ENCODE measurements around the gene ST8SIA3.
"Not testable (repeated sequence)": the region's sequence is repeated elsewhere in the genome, so short reads cannot be mapped to it uniquely, and the experiment has no call there.

ST8SIA3 gene

DNA sequence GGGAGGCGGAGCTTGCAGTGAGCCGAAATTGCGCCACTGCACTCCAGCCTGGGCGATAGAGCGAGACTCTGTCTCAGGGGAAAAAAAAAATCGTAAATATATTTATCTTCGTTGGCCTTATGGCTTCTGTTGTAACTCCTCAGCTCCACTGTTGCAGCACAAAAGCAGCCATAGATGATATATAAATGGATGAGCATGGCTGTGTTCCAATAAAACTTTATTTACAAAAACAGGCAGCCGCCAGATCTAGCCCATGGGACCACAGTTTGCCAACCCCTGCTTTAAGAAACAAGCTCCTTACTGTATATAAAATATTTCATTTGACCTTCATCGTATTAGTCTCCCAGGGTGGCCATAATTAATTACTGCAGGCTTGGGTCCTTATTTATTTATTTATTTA, 20.1 kb downstream of the ST8SIA3 start:
- DNase-seq = no peak

DNA sequence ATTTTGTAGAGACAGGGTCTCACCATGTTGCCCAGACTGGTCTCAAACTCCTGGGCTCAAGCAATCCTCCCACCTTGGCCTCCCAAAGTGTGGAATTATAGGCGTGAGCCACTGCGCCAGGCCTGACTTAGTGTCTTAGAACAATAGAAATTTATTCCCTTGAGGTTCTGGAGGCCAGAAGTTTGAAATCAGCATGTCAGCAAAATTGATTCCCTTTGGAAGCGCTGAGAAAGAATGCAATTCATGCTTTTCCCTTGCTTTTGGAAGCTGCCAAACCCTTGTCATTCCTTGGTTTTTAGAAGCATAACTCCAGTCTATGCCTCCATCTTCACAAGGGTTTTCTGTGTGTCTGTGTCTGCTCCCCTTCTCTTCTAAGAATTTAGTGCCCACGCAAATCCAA, 20.7 kb downstream of the ST8SIA3 start:
- no peak for DNase-seq

DNA sequence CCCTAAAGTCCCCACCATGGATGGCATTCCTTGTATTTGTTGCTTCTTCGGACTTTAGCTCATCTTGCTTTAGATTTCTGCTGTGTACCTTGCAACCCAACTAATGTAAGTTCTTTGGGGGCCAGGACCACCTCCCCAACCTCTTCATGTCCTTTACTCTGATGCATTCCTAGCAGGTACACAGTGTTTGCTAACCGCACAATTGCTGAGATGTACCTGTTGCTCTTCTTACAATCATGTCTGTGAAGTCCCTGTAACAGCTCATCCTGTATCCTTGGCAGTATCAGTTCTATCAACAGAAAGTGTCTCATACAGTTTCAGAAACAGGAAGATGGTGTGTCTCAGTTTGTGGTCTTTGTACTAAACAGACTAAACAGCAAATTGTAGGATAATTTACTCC, 24.1 kb downstream of the ST8SIA3 start:
- DNase-seq = no peak

DNA sequence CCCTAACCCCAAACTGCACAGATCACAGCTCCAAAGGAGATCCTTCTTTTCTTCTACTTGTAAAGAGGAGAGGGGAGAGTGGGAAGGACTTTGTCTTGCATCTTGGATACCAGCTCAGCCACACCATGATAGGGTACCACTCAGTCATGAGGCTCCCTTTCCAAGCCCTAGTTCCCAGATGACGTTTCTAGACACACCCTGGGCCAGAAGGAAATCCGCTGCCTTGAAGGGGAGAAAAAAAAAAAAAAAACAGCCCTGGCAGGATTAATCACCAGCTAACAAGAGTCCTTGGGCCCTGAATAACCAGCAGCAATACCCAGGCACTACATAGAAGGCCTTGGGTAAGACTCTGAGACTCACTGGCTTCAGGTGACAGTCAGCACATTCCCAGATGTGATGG, 36.9 kb downstream of the ST8SIA3 start:
- no peak for DNase-seq

DNA sequence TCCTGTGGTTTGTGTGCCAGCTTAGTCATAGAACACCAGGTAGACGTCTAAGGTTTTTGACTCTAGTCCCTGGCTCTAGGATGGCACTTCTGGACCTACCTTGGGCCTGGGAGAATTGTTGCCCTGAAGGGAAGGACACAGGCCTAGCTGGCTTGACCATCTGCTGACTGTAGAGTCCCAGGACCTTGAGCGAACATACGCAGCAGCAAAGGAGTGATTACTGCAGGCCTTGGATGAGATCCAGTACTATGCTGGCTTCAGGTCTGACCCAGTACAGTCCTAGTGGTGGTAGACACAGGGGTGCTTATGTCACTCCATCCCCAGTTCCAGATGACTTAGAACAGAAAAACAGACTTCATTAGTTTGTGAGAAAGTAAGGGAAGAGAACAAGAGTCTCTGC, 37.7 kb downstream of the ST8SIA3 start:
- DNase-seq = no peak

DNA sequence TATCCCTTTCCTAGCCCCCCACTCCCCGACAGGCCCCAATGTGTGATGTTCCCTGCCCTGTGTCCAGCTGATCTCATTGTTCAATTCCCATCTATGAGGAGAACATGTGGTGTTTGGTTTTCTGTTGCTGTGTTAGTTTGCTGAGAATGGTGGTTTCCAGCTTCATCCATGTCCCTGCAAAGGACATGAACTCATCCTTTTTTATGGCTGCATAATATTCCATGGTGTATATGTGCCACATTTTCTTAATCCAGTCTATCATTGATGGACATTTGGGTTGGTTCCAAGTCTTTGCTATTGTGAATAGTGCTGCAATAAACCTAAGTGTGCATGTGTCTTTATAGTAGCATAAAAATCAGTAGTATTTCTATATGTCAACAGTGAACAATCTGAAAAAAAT, 42.4 kb downstream of the ST8SIA3 start:
- not testable (repeated sequence) for DNase-seq

DNA sequence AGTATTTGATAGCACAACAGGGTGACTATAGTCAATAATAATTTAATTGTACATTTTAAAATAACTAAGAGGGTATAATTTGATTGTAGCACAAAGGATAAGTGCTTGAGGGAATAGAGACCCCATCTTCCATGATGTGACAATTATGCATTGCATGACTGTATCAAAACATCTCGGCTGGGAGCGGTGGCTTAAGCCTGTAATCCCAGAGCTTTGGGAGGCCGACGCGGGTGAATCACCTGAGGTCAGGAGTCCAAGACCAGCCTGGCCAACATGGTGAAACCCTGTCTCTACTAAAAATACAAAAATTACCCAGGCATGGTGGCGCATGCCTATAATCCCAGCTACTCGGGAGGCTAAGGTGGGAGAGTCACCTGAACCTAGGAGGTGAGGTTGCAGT, 44.5 kb downstream of the ST8SIA3 start:
- DNase-seq = not testable (repeated sequence)

DNA sequence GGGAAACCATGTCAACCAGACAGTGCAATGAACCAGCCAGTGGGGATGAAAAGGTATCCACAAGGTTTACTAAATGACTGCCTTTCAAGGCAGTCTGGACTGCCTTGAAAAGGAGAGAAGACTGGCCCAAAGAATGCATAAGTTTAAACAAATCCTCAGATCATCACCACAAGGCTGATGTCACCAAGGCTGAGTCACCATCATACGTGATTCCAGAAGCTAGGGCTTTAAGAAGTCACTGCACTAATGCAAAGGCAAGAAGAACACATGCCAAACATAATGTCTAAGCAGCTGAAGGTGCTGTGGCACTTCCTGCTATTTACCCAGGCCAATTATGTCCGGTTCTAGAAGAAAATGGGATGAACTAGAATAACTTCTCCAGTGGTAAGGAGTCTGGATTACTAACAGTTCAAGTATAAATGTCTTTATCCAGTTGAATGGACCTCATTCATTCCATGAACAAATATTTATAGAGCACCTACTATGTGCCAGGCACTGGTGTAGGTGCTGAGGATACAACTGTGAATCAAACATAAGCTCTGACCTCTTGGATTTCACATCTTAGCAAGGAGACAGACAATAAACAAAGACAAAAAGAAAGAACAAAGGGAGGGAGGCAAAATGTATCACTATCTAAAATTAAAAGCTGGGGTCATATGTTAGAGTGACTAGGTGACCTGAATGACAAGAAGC, 45.2 kb downstream of the ST8SIA3 start:
- no peak for DNase-seq

DNA sequence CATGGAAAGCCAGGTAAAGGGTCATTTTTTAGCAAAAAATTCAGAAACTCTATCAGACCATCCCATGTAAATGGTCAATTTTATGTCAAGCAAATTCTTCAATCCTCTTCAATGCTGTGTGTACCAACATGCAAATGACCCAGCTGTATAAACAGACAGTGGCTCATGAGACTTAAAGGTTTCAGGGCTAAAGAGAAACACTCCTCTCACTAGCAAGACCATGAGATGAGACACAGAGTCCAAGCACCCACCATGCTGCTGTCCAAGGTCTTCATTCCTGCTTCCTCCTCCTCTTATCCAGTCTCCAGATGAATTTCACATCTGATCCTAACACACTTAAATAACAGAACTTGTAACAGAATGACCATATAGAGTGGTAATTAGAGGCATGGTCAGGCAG, 52.0 kb downstream of the ST8SIA3 start:
- DNase-seq = no peak

DNA sequence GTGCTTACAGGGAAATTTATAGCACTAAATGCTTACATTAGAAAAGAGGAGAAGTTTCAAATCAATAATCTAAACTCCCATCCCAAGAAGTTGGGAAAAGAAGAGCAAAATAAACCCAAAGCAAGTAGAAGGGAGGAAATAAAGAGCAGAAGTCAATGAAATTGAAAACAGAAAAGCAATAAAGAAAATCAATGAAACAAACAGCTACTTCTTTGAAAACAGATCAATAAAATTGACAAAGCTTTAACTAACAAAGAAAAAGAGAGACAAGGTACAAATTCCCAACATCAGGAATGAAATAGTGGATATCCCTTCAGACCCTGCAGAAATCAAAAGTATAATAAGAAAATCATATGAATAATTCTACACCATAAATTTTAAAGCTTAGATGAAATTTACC, 57.3 kb downstream of the ST8SIA3 start:
- no peak for DNase-seq

DNA sequence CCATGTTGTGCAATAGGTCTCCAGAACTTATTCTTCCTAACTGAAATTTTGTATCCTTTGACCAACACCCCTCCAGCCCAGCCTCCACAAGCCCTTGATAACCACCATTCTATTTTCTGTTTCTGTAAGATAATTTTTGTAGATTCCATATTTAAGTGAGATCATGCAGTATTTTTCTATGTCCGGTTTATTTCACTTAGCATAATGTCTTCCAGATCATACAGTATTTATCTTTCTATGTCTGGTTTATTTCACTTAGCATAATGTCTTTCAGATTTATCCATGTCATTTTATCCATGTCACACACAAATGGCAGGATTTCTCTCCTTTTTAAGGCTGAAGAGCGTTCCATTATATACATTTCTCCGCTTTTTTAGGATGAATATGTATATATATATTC, 58.4 kb downstream of the ST8SIA3 start:
- no peak for DNase-seq

DNA sequence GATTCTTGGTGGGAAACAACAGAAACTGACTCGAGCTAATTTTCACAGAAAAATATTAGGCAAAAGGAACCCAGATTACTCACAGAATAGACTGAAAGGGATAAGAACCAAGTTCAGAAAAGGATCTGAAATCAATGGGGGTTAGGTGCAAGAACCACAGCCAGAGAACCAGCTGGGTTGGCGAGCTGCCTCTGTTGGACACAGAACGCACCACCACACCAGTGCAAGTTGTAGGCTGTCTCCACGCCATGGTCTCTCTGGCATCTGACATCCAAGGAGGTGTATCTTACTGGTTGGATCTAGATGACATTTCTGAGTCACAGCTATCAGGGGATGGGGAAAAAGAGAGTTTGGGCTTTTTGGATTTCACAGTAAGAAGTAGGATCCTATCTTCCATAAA, 64.2 kb downstream of the ST8SIA3 start:
- no peak for DNase-seq

Data from activated T-cell treated with anti-CD3 and anti-CD28 coated beads, Interleukin-2, amount 50 U/mL, for 1 hour (primary cell).